ENCODE results near the gene SLC3A2. TPM values are rescaled to one million over a fixed set of nuclear protein-coding genes. Genes with fewer than 3 reads are reported as not detected.

SLC3A2 gene
- total and polyA plus RNA-seq, 2 of the 13 experiments (the other 11 are each of a cell fraction or from before 2014, with no cell fraction given) = 213 to 226 TPM

- TF ChIP-seq HOMEZ (CRISPR knock-in tag; IDR thresholded peaks at IDR 0.05; ENCODE audit: low read depth) (no peak), ZNF331 (CRISPR knock-in tag; IDR thresholded peaks at IDR 0.05) (no peak), ZNF576 (CRISPR knock-in tag; IDR thresholded peaks at IDR 0.05) (no peak), NR2F6 (IDR thresholded peaks at IDR 0.05) (no peak), NR2F6 (CRISPR knock-in tag; IDR thresholded peaks at IDR 0.05) (no peak), ZBTB42 (CRISPR knock-in tag; IDR thresholded peaks at IDR 0.05) (no peak)
- TF ChIP-seq, protein P1, sequence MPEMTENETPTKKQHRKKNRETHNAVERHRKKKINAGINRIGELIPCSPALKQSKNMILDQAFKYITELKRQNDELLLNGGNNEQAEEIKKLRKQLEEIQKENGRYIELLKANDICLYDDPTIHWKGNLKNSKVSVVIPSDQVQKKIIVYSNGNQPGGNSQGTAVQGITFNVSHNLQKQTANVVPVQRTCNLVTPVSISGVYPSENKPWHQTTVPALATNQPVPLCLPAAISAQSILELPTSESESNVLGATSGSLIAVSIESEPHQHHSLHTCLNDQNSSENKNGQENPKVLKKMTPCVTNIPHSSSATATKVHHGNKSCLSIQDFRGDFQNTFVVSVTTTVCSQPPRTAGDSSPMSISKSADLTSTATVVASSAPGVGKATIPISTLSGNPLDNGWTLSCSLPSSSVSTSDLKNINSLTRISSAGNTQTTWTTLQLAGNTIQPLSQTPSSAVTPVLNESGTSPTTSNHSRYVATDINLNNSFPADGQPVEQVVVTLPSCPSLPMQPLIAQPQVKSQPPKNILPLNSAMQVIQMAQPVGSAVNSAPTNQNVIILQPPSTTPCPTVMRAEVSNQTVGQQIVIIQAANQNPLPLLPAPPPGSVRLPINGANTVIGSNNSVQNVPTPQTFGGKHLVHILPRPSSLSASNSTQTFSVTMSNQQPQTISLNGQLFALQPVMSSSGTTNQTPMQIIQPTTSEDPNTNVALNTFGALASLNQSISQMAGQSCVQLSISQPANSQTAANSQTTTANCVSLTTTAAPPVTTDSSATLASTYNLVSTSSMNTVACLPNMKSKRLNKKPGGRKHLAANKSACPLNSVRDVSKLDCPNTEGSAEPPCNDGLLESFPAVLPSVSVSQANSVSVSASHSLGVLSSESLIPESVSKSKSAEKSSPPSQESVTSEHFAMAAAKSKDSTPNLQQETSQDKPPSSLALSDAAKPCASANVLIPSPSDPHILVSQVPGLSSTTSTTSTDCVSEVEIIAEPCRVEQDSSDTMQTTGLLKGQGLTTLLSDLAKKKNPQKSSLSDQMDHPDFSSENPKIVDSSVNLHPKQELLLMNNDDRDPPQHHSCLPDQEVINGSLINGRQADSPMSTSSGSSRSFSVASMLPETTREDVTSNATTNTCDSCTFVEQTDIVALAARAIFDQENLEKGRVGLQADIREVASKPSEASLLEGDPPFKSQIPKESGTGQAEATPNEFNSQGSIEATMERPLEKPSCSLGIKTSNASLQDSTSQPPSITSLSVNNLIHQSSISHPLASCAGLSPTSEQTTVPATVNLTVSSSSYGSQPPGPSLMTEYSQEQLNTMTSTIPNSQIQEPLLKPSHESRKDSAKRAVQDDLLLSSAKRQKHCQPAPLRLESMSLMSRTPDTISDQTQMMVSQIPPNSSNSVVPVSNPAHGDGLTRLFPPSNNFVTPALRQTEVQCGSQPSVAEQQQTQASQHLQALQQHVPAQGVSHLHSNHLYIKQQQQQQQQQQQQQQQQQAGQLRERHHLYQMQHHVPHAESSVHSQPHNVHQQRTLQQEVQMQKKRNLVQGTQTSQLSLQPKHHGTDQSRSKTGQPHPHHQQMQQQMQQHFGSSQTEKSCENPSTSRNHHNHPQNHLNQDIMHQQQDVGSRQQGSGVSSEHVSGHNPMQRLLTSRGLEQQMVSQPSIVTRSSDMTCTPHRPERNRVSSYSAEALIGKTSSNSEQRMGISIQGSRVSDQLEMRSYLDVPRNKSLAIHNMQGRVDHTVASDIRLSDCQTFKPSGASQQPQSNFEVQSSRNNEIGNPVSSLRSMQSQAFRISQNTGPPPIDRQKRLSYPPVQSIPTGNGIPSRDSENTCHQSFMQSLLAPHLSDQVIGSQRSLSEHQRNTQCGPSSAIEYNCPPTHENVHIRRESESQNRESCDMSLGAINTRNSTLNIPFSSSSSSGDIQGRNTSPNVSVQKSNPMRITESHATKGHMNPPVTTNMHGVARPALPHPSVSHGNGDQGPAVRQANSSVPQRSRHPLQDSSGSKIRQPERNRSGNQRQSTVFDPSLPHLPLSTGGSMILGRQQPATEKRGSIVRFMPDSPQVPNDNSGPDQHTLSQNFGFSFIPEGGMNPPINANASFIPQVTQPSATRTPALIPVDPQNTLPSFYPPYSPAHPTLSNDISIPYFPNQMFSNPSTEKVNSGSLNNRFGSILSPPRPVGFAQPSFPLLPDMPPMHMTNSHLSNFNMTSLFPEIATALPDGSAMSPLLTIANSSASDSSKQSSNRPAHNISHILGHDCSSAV (CRISPR knock-in tag; IDR thresholded peaks at IDR 0.05; ENCODE audit: borderline replicate concordance) = no peak
Observed at GRCh38 chr11:62931499-62932278, 51.0 kb downstream of the SLC3A2 start (continued).
